GM12878 (cell line): ENCODE results near the gene IFT52. TPM values are rescaled to one million over a fixed set of nuclear protein-coding genes. Genes with fewer than 3 reads are reported as not detected.

Source experiments
- CHD4 ChIP-seq: fragments of 200-600 bp; sonication (generic); IDR thresholded peaks from 2 replicates; pipeline ENCODE4 v1.6.1; 2016; ENCODE audit warnings: mild to moderate bottlenecking
- IRF4 ChIP-seq: IDR thresholded peaks from 2 replicates; pipeline ENCODE4 v1.6.1; 2011; ENCODE audit warnings: low read depth, low read length
- NR2F1 ChIP-seq: fragments of 450-650 bp; conservative IDR thresholded peaks from 2 replicates; pipeline ENCODE4 v1.6.1; 2017; ENCODE audit warnings: mild to moderate bottlenecking
- polyA plus RNA-seq, 11 experiments: library from polyadenylated mRNA; depleted of rRNA in 4 of 11; unstranded in 6 of 11; stranded (reverse) in 5 of 11; fragments of >200 nt; fragmentation: Nextera tagmentation in 4 of 11; fragmentation: Illumina TruSeq in 1 of 11; extraction: Ambion mirVana in 4 of 11; extraction: Trizol in 1 of 11; gene quantifications; 1 replicate in 1 of 11; 2 replicates in 10 of 11; pipeline versions ENCODE4 v1.2.1 to v1.2.3, GENCODE V29; 2011 to 2016; ENCODE audit warnings: inconsistent platforms in 2 of 11, missing spikeins in 2 of 11, low read depth in 1 of 11
- total RNA-seq, 4 experiments: library from RNA; depleted of rRNA in 3 of 4; stranded (reverse); fragments of >200 nt in 3 of 4; fragmentation: Illumina TruSeq in 1 of 4; extraction: Trizol in 1 of 4; gene quantifications; 2 replicates each; pipeline versions ENCODE4 v1.2.1 to v1.2.3, GENCODE V29; 2013 to 2021
- TF ChIP-seq, protein P1 (sequence below): fragments of 450-650 bp; IDR thresholded peaks from 2 replicates; pipeline ENCODE4 v1.6.1; 2017; ENCODE audit warnings: mild to moderate bottlenecking, moderate library complexity
- TF ChIP-seq, protein P2 (sequence below): fragments of 450-650 bp; IDR thresholded peaks from 2 replicates; pipeline ENCODE4 v1.6.1; 2017; ENCODE audit warnings: antibody characterized with exemption, mild to moderate bottlenecking, moderate library complexity

Gene IFT52
- total and polyA plus RNA-seq, 10 of the 15 experiments (the other 5 are each of a cell fraction or from before 2014, with no cell fraction given) = 18.1 to 30.5 (median 26.0) TPM

DNA sequence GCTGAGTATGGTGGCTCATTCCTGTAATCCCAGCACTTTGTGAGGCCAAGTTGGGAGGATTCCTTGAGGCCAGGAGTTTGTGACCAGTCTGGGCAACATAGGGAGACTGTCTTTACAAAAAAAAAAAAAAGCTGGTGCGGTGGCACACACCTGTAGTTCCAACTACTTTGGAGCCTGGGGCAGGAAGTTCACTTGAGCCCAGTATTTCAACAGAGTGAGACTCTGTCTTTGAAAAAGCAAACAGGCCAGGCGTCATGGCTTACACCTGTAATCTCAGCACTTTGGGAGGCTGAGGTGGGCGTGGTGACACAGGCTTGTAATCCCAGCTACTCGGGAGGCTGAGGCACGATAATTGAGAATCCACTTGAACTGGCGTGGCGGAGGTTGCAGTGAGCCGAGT is 104.8 kb downstream of the IFT52 start (continued):
- TF ChIP-seq, protein P1, sequence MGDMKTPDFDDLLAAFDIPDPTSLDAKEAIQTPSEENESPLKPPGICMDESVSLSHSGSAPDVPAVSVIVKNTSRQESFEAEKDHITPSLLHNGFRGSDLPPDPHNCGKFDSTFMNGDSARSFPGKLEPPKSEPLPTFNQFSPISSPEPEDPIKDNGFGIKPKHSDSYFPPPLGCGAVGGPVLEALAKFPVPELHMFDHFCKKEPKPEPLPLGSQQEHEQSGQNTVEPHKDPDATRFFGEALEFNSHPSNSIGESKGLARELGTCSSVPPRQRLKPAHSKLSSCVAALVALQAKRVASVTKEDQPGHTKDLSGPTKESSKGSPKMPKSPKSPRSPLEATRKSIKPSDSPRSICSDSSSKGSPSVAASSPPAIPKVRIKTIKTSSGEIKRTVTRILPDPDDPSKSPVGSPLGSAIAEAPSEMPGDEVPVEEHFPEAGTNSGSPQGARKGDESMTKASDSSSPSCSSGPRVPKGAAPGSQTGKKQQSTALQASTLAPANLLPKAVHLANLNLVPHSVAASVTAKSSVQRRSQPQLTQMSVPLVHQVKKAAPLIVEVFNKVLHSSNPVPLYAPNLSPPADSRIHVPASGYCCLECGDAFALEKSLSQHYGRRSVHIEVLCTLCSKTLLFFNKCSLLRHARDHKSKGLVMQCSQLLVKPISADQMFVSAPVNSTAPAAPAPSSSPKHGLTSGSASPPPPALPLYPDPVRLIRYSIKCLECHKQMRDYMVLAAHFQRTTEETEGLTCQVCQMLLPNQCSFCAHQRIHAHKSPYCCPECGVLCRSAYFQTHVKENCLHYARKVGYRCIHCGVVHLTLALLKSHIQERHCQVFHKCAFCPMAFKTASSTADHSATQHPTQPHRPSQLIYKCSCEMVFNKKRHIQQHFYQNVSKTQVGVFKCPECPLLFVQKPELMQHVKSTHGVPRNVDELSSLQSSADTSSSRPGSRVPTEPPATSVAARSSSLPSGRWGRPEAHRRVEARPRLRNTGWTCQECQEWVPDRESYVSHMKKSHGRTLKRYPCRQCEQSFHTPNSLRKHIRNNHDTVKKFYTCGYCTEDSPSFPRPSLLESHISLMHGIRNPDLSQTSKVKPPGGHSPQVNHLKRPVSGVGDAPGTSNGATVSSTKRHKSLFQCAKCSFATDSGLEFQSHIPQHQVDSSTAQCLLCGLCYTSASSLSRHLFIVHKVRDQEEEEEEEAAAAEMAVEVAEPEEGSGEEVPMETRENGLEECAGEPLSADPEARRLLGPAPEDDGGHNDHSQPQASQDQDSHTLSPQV = no peak
- no peak for TF ChIP-seq NR2F1
- TF ChIP-seq CHD4 = no peak
- TF ChIP-seq, protein P2, sequence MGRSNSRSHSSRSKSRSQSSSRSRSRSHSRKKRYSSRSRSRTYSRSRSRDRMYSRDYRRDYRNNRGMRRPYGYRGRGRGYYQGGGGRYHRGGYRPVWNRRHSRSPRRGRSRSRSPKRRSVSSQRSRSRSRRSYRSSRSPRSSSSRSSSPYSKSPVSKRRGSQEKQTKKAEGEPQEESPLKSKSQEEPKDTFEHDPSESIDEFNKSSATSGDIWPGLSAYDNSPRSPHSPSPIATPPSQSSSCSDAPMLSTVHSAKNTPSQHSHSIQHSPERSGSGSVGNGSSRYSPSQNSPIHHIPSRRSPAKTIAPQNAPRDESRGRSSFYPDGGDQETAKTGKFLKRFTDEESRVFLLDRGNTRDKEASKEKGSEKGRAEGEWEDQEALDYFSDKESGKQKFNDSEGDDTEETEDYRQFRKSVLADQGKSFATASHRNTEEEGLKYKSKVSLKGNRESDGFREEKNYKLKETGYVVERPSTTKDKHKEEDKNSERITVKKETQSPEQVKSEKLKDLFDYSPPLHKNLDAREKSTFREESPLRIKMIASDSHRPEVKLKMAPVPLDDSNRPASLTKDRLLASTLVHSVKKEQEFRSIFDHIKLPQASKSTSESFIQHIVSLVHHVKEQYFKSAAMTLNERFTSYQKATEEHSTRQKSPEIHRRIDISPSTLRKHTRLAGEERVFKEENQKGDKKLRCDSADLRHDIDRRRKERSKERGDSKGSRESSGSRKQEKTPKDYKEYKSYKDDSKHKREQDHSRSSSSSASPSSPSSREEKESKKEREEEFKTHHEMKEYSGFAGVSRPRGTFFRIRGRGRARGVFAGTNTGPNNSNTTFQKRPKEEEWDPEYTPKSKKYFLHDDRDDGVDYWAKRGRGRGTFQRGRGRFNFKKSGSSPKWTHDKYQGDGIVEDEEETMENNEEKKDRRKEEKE = no peak
- no peak for TF ChIP-seq IRF4
- TF ChIP-seq, all 136 proteins: peak for 0

Other genes starting within 250 kb of the IFT52 start
- gene SRSF6, start 133.0 kb upstream of the IFT52 start, total RNA-seq (2014; rRNA removed) = 57.2 and 62.9 TPM in 2 replicates
- 75.9 and 79.8 TPM in 2 replicates for gene SRSF6, start 133.0 kb upstream of the IFT52 start, total RNA-seq (2014; rRNA removed; fragmentation: Illumina TruSeq; extraction: Trizol)
- gene SRSF6, start 133.0 kb upstream of the IFT52 start, total RNA-seq (2021) = 158 and 163 TPM in 2 replicates
- 118 and 143 TPM in 2 replicates for gene SRSF6, start 133.0 kb upstream of the IFT52 start, polyA plus RNA-seq (2011; rRNA removed)
- gene SRSF6, start 133.0 kb upstream of the IFT52 start, polyA plus RNA-seq (2014; fragmentation: Illumina TruSeq; extraction: Trizol) = 134 and 158 TPM in 2 replicates
- gene SRSF6, start 133.0 kb upstream of the IFT52 start, polyA plus RNA-seq (2014; fragmentation: Nextera tagmentation; extraction: Ambion mirVana) = 100 to 1,000 TPM; 100 to 191 TPM
- 86.1 and 94.4 TPM in 2 replicates for gene SRSF6, start 133.0 kb upstream of the IFT52 start, polyA plus RNA-seq (2014; rRNA removed)
- 100 to 1,000 TPM in 1 of 2 experiments, 10 to 100 TPM in 1; 99.7 to 116 TPM for gene SRSF6, start 133.0 kb upstream of the IFT52 start, polyA plus RNA-seq (2016; fragmentation: Nextera tagmentation; extraction: Ambion mirVana)
- gene L3MBTL1, start 83.2 kb upstream of the IFT52 start, total RNA-seq (2014; rRNA removed) = 4.3 and 4.7 TPM in 2 replicates
- 3.8 and 4.0 TPM in 2 replicates for gene L3MBTL1, start 83.2 kb upstream of the IFT52 start, total RNA-seq (2014; rRNA removed; fragmentation: Illumina TruSeq; extraction: Trizol)
- 5.6 and 6.6 TPM in 2 replicates for gene L3MBTL1, start 83.2 kb upstream of the IFT52 start, total RNA-seq (2021)
- gene L3MBTL1, start 83.2 kb upstream of the IFT52 start, polyA plus RNA-seq (2011; rRNA removed) = 5.8 and 6.5 TPM in 2 replicates
- 3.5 and 4.0 TPM in 2 replicates for gene L3MBTL1, start 83.2 kb upstream of the IFT52 start, polyA plus RNA-seq (2014; fragmentation: Illumina TruSeq; extraction: Trizol)
- under 1 TPM; 0.56 to 0.77 TPM for gene L3MBTL1, start 83.2 kb upstream of the IFT52 start, polyA plus RNA-seq (2014; fragmentation: Nextera tagmentation; extraction: Ambion mirVana)
- gene L3MBTL1, start 83.2 kb upstream of the IFT52 start, polyA plus RNA-seq (2014; rRNA removed) = 5.4 and 6.0 TPM in 2 replicates
- gene L3MBTL1, start 83.2 kb upstream of the IFT52 start, polyA plus RNA-seq (2016; fragmentation: Nextera tagmentation; extraction: Ambion mirVana) = 1 to 10 TPM; 2.7 to 3.9 TPM
- 0.11 and 0.96 TPM in 2 replicates for gene SGK2, start 31.9 kb upstream of the IFT52 start, total RNA-seq (2014; rRNA removed)
- 0.13 and 0.23 TPM in 2 replicates for gene SGK2, start 31.9 kb upstream of the IFT52 start, total RNA-seq (2014; rRNA removed; fragmentation: Illumina TruSeq; extraction: Trizol)
- gene SGK2, start 31.9 kb upstream of the IFT52 start, total RNA-seq (2021) = 0.31 TPM in 1 of 2 replicates, not detected in the other
- 0.43 and 0.48 TPM in 2 replicates for gene SGK2, start 31.9 kb upstream of the IFT52 start, polyA plus RNA-seq (2011; rRNA removed)
- 0.22 TPM in 1 of 2 replicates, not detected in the other for gene SGK2, start 31.9 kb upstream of the IFT52 start, polyA plus RNA-seq (2014; fragmentation: Illumina TruSeq; extraction: Trizol)
- gene SGK2, start 31.9 kb upstream of the IFT52 start, polyA plus RNA-seq (2014; fragmentation: Nextera tagmentation; extraction: Ambion mirVana) = under 1 TPM in 1 of 2 experiments, not detected in 1; 0.04 TPM
- 0.10 and 0.49 TPM in 2 replicates for gene SGK2, start 31.9 kb upstream of the IFT52 start, polyA plus RNA-seq (2014; rRNA removed)
- not detected for gene SGK2, start 31.9 kb upstream of the IFT52 start, polyA plus RNA-seq (2016; fragmentation: Nextera tagmentation; extraction: Ambion mirVana)
- 108 and 138 TPM in 2 replicates for gene MYBL2, start 76.2 kb downstream of the IFT52 start, total RNA-seq (2014; rRNA removed)
- gene MYBL2, start 76.2 kb downstream of the IFT52 start, total RNA-seq (2014; rRNA removed; fragmentation: Illumina TruSeq; extraction: Trizol) = 50.0 and 63.4 TPM in 2 replicates
- gene MYBL2, start 76.2 kb downstream of the IFT52 start, total RNA-seq (2021) = 175 and 184 TPM in 2 replicates
- gene MYBL2, start 76.2 kb downstream of the IFT52 start, polyA plus RNA-seq (2011; rRNA removed) = 15.5 and 30.7 TPM in 2 replicates
- gene MYBL2, start 76.2 kb downstream of the IFT52 start, polyA plus RNA-seq (2014; fragmentation: Illumina TruSeq; extraction: Trizol) = 54.2 and 122 TPM in 2 replicates
- 10 to 100 TPM in 1 of 2 experiments, 1 to 10 TPM in 1; 4.5 to 10.3 TPM for gene MYBL2, start 76.2 kb downstream of the IFT52 start, polyA plus RNA-seq (2014; fragmentation: Nextera tagmentation; extraction: Ambion mirVana)
- gene MYBL2, start 76.2 kb downstream of the IFT52 start, polyA plus RNA-seq (2014; rRNA removed) = 85.1 and 106 TPM in 2 replicates
- gene MYBL2, start 76.2 kb downstream of the IFT52 start, polyA plus RNA-seq (2016; fragmentation: Nextera tagmentation; extraction: Ambion mirVana) = 100 to 1,000 TPM in 1 of 2 experiments, 10 to 100 TPM in 1; 44.1 to 213 TPM
- 1.5 and 2.1 TPM in 2 replicates for gene GTSF1L, start 136.1 kb downstream of the IFT52 start, total RNA-seq (2014; rRNA removed)
- 1.4 TPM in 2 replicates for gene GTSF1L, start 136.1 kb downstream of the IFT52 start, total RNA-seq (2014; rRNA removed; fragmentation: Illumina TruSeq; extraction: Trizol)
- 0.97 and 0.98 TPM in 2 replicates for gene GTSF1L, start 136.1 kb downstream of the IFT52 start, total RNA-seq (2021)
- 0.82 and 0.95 TPM in 2 replicates for gene GTSF1L, start 136.1 kb downstream of the IFT52 start, polyA plus RNA-seq (2011; rRNA removed)
- gene GTSF1L, start 136.1 kb downstream of the IFT52 start, polyA plus RNA-seq (2014; fragmentation: Illumina TruSeq; extraction: Trizol) = 0.62 and 2.4 TPM in 2 replicates
- gene GTSF1L, start 136.1 kb downstream of the IFT52 start, polyA plus RNA-seq (2014; fragmentation: Nextera tagmentation; extraction: Ambion mirVana) = 1 to 10 TPM; 1.2 to 1.3 TPM
- gene GTSF1L, start 136.1 kb downstream of the IFT52 start, polyA plus RNA-seq (2014; rRNA removed) = 1.4 and 1.7 TPM in 2 replicates
- gene GTSF1L, start 136.1 kb downstream of the IFT52 start, polyA plus RNA-seq (2016; fragmentation: Nextera tagmentation; extraction: Ambion mirVana) = under 1 TPM; 0.56 to 1.00 TPM